CMK (cell line): ENCODE results near the gene DLG5.
A peak's percentile ranks its signal among the peaks of the same experiment; 100 is the strongest.

Experiments used
- DNase-seq: peaks from one replicate; pipeline ENCODE4 v3.0.0-alpha.2; 2010; ENCODE audit warnings: low read depth

DLG5 gene

DNA sequence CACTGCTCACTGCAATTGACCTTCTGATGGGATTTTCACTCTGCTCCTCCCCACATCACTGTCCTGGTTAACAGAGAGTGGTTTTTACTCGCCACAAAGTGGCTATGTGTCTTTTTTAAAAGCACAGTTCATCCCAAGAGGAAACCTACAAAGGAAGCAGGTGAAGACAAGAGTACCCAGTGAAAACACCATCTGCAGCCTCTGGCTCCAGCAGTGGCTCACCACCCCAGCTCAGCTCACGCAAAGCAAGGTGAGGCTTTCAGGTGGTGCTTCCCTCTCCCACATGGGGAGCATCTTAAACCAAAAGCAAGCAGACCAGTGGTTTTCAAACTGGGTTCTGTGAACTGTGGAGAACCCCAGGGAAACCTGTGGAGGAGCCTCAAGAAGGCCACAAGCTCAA lies 14.0 kb downstream of the DLG5 start:
- no peak for DNase-seq

DNA sequence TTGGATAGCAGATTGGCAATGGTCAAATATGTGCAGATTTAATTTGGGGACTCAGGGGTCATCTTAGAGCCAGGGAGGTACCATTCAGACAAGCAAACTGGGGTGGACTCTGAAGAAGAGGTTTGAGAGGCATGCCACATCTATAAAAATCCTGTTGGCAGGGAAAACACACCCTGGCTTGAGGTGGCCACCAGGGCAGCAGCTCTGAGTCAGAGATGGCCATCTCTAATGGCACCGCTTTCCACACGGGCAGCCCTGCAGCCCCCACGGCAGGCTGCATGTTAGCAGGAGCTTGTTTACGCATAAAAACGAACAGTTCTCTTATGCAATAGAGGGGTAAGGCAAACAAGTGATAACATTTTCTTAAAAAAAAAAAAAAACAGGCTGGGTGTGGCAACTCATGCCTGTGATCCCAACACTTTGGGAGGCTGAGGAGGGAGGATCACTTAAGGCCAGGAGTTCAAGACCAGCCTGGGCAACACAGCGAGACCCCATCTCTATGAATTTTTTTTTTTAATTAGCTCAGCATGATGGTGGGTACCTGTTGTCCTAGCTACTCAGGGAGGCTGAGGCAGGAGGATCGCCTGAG lies 14.9 kb downstream of the DLG5 start:
- DNase-seq: no peak

DNA sequence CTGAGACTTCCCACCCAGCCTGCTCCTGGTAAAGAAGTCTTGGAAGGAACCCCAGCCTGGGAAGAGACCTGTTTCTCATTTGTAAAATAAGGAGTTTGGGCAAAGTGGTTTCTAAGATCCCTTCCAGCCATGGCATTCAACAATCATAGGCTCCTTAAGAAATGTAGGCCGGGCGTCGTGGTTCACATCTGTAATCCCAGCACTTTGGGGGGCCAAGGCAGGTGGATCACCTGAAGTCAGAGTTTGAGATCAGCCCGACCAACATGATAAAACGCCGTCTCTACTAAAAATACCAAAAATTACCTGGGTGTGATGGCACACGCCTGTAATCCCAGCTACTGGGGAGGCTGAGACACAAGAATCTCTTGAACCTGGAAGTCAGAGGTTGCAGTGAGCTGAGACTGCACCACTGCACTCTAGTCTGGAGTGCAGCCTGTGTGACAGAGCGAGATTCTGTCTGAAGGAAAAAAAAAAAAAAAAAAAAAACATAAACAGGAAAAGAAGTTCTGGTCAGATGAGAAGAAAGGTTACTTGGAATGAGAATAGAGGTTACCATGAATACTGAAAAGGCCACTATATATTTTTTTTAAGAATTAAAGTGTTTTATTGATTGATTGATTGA lies 15.9 kb downstream of the DLG5 start:
- DNase-seq: no peak

DNA sequence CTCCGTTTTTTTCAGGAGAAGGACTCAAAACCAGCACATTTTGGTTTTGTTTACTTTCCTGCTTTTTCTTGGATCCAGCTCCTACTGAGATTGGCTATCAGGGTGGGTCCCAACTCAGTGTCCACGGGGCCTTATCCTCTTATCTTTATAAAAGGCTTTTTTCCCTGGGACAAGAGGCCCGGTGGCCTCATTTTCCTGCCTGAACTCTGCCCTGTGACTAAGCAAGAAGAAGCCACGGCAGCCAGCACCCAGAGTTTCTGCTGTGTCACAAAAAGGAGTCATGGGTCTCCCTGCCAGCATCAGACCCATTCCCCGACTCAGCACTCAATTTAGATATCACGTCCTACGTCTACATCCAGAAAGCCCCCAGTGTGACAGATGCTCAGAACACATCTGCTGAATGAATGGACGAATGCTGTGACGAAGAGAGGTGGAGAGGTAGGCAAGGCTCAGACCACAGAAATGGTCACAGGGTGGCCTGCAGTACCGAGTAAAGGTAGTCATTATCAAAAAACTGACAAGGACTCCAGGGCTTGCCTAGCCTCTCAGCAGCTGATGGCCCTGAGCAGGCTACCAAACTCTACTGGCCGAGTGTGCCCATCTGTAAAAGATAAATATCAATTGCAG lies 16.7 kb downstream of the DLG5 start:
- DNase-seq: no peak

DNA sequence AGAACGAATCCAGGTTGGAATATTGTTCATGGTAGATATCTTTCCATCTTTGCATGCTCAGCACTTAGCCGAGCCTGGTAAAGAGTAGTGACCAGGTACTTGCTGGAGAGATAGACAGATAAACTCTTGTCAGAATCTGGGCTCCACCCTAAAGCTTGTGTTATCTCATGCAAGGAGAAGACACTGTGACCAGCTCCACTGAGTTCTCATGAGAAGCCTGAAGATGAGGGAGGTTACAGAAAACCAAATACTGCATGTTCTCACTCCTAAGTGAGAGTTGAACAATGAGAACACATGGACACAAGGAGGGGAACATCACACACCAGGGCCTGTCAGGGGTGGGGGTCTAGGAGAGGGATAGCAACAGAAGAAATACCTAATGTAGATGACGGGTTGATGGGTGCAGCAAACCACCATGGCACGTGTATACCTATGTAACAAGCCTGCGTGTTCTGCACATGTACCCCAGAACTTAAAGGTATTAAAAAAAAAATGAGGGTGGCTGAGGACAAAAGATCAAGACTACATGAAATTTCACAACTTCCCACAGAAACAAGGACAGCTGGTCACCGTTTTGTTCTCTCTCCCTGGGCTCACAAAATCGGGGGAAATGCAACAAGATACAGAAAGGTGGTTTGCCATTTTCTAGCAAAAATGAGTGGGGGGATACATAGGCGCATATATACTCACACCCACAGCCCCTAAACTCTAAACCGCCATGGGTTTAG lies 17.4 kb downstream of the DLG5 start:
- no peak for DNase-seq

DNA sequence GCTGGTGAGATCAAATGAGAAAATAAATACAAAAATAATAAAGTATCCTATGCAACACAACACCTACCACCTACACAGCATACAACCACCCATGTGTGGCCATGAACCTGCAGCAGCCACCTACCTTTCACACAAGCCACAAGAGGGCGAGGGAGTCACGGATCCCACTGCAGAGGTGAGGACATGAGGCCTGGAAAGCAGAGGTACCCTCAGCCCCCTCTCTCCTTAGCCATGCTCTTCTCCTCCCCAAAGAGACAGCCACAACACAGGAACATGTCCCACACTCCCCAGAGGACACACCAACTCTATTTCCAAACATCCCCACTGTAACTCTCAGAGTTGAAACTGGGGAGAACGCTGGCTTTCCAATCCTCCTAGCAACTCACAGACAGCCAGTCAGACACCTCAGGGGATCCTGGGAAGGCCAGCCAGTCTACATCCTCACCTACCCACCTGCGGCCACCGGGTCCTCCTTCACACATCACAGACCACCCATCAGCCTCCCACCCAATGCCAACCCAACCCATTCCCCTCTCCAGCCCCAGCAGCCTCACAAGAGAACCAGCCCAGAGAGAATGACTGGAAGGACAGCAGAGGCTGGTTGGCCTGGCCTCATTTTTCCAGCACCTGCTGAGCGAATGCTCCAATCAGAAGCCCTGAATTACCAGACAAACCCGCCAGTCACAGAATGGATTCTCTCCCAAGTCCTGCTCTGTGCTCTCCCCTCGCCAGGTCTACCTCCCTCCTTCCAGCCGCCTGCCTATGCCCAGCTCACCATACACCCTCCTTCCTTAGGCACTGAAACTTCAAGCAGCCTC lies 18.4 kb downstream of the DLG5 start:
- no peak for DNase-seq

DNA sequence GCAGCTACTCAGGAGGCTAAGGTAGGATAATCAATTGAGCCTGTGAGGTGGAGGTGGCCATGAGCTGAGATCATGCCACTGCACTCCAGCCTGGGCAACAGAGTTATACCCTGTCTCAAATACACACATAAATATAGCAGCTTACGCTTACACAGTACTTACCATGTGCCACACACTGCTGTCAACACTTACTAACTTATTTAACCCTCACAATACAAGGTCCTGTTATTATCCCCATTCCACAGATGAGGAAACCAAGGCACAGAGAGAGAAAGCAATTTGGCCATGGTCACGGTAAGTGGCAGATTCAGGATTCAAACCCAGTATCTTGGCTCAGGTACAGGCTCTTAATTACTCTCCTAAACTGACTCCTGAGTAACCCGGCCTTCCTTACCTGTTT lies 19.1 kb downstream of the DLG5 start:
- no peak for DNase-seq

DNA sequence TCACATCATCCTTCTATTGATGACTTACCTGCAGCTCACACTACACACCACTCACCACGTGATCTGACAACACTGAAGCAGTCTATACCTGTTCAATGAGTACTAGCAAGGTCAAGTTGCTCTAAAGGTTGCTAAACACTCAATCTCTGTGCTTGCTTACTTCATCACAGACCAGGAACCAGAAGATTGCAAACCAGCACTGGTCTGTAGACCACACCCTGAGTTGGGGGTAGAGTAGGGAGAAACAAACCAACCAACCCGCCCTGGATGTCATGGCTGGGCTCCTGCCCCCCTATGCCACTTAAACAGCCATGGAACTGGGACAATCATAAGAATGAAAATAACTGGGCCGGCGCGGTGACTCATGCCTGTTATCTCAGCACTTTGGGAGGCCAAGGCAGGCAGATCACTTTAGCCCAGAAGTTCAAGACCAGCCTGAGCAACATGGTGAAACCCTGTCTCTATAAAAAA lies 19.6 kb downstream of the DLG5 start:
- DNase-seq: no peak

DNA sequence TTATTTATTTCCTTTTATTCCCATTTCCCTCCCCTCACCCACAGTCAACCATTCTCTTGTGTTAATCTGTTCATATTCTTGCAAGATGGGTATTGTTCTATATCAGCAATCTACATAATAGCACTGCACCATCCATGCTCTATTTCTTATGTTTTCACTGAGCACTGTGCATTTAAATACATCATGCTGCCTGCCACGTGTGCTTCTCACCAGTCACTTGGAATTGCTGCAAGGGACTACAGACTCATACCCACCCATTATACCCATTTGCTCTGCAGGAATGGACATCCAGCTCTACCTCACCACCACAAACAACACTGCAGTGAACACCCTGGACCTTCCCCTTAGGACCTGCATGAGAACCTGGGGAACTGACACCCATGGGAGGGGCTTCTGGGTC lies 20.8 kb downstream of the DLG5 start:
- no peak for DNase-seq

DNA sequence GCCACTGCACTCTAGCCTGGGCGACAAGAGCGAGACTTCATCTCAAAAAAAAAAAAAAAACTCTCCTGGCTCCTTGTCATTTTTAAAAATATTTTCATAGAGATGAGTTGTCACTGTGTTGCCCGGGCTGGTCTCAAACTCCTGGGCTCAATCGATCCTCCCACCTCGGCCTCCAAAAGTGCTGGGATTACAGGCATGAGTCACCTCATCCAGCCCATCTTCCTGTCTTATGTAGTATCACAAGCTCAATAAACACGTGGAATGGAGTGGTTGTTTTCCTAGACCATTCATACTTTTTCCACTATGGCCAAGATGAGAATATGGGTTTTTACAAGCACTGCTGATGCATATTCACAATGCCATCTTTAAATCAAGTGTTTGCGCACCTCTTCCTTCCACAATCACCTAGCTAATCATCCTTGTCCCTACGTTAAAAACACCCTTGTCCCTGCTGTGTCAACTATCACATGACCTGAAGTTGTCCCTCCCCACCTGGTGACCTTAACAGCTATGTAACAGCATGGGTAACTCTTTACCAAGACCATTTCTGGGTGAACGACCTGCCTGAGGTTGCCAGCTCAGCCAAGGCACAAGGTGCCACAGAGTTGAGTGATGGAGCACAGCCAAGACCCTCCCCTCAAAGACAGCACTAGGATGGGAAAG lies 21.3 kb downstream of the DLG5 start:
- DNase-seq: no peak

DNA sequence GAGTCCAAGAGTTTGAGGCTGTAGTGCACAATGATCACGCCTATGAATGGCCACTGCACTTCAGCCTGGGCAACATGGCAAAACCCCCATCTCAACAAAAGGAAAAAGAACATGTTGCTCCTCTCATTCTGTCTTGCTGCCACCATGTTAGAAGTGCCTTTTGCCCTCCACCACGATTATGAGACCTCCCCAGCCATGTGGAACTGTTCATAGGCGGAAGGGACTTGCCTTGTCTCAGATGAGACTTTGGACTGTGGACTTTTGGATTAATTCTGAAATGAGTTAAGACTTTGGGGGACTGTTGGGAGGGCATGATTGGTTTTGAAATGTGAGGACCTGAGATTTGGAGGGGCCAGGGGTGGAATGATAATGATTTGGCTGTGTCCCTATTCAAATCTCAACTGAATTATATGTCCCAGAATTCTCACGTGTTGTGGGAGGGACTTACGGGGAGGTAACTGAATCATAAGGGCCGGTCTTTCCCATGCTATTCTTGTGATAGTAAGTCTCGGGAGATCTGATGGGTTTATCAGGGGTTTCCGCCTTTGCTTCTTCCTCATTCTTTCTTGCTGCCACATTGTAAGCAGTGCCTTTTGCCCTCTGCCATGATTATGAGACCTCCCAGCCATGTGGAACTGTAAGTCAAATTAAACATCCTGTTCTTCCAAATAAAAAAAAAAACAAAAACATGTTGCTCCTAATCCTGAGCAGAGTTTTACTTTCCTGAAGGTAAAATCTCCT lies 22.3 kb downstream of the DLG5 start:
- DNase-seq: peak; percentile 73

DNA sequence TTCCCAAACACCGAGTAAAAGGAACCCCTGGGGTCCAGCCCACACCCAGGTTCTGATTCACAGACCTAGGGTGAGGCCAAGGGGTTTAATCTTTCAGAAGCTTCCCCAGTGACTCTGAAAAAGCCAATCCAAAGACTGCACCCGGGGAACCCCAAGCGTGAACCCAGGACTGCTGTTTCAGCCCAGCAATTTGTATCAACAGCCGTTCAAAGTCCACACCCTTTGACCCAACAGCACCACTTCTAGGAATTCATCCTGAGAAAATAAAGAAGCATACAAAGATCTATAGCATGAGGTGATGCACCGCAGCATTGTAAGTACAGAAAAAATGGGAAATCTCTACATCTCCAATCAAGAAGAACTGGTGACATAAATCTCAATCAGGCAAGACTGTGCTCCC lies 24.4 kb downstream of the DLG5 start:
- no peak for DNase-seq

DNA sequence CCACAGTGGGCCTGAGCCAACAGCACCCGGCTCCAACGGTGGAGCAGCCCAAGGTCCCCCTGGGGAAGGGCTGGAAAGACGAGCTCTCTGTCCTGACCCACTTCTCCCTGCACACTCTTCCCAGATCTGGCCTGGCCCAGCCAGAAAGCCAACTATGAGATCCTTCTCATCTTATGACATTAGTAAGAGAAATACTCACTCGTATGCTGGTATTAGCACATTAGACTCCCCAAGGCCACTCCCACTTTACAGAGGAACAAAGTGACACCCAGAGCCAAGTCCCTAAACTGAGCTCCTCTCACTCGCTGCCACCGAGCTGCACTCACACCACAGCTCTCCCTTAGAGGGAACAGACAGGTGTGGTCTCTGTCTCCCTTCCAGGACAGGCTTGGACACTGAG lies 24.8 kb downstream of the DLG5 start:
- DNase-seq: no peak

DNA sequence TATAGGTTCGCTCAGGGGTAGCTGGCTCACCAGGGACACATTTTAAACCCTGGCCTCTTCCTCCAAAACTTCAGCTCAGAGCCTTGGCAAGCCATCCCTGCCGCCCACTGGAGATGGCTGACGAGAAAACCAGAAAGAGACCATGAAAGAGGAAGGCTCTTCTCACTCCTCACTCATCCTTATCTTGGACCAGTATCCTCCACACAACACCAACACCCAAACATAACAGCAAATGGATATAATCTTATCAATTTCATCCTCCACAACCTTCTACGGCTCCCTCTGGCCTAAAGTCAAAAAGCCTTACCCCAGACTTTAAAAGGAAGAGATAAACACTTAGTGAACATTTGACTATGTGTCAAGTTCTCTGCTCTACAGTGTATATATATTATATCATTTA lies 26.9 kb downstream of the DLG5 start:
- DNase-seq: no peak

DNA sequence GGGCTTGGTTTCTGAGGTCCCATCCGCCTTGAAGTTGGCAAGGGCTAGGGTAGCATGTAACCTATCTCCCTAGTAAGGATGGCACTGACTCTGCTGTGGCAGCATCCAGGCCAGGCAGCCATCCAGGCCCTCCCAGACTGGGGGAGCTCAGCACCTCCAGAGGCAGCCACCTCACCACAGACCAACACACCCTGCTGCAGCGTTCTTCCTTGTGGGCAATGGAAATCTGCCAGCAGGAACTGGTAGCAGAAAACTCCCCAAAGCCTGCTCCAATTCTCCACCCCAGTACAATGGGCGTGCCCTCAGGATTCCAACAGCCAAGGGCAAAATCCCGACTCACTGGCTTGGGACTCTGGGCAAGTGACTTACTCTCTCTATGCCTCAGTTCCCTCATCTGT lies 27.5 kb downstream of the DLG5 start:
- DNase-seq: peak; percentile 29

DNA sequence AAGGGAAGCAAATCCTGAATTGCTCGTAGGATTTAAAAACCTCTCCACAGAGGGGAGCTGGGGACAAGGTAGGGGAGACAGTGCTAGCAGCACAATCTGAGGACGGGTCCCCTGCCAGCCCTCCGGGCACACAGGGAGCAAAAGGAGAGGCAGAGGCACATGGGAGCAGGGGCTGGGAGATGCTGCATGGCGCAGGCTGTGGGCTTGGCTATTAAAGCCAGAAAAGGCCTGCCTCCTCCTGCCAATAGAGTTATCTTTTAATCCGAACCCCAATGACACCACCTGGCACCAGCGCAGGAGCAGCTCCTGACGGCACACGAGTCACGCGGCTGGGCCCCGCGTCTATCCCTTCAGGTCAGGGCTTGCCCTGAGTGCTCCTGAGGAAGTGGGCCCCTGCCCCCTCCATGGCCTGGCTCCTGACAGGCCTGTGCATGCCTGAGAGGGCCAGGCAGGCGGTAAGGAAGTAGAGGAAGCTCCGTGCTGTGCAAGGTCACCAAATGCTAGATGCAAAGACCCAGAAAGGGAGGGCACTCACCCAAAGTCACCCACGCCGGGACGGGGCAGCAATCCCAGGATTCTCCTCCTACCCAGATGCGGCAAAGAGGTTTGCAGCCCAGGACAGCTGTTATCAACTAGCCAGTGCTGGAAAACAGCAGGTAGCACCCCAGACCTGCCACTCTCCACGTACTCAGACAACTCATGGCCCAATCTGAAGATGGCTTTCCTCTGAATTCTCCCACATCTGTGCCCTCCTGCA lies 28.1 kb downstream of the DLG5 start:
- no peak for DNase-seq

DNA sequence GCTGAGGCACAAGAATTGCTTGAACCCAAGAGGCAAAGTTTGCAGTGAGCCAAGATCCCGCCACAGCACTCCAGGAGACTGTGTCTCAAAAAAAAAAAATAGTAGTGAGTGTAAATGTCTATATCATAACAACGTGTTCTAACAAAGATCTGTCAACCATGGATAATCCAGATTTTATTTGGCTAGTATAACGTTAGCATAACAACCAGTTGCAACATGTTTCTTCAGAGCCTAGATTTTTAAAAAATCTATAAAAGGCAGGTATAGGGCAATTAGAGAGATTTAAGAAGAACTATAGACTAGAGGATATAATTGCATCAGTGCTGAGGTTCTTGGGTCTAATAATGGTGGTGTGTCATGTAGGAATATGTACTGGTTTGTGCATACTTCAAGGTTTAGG lies 30.5 kb downstream of the DLG5 start:
- no peak for DNase-seq

DNA sequence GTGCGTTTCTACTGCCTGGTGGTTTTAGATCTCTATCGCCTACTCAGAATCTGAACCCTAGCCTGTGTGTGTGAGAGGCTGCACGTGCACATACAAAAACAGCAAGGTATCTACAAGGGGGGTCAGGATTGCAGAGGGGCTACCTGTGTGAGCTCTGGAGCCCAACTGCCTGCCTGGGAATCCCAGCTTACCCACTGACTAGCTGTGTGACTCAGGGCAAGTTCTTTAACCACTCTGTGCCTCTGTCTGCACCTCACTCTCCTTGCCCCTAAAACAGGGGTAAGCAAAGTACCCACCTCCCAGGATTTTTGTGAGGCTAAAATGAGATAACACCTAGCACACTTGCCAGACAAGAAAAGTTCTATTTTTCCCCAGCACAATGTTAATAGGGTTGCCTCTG lies 32.5 kb downstream of the DLG5 start:
- DNase-seq: no peak

DNA sequence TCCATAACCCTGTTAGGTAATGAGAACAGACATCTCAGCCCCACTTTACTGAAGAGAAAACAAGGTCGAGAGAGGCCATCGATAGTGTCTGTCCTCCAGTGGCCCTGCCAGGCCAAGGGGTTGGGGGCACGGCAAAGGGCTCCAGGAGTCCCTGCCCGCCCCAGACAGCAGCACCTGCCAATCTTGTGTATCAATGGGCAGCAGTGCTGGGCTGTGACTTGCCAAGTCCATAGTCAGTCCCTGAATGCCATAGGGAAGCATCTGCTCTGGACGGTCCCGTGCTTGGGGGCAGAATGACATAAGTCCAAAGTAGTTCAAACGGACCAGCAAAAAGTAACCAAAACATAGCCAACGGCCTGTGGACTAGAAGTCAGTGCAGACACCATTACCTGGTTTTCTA lies 33.2 kb downstream of the DLG5 start:
- no peak for DNase-seq

DNA sequence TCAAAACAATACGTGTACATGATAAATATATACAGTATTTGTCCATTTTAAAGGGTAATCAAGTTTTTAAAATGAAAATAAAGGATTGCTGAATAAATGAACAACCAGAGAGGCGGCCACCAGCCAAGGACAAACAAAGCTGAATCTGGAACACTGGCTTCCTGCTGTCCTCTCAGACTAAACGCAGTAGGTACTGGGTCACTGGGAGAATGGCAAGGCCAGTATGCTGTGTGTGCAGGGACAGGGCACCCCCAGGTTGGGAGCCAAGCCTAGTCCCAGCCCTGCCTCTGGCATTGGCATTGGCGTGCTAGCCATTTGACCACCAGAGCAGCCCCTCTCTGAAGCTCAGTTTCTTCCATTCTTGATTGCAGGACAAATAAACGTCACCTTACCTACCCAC lies 33.8 kb downstream of the DLG5 start:
- no peak for DNase-seq
